Panc1 (cell line): Measurements from ENCODE around the gene DMBT1. TPM values are rescaled to one million over a fixed set of nuclear protein-coding genes. Genes with fewer than 3 reads are reported as not detected.

Experiments used
- ATAC-seq: fragments of 200-7000 bp; cut with Tn5 transposase; 2 replicates; pipeline ENCODE4 v1.9.1; 2020; ENCODE audit warnings: mild to moderate bottlenecking, moderate library complexity
- BruUV-seq: library from RNA; stranded (reverse); fragments of 400-500 nt; replicated peaks from 2 replicates; lab custom pipeline; 2021; lab: Mats Ljungman, UMichigan
- CTCF ChIA-PET: fragments of 300-600 bp; sonication (Branson Sonifier 250); formaldehyde crosslinking; loops from one replicate; lab custom pipeline; 2022; ENCODE audit warnings: antibody characterized with exemption; lab: Charles Lee
- POLR2A ChIA-PET: fragments of 300-600 bp; sonication (Branson Sonifier 250); formaldehyde crosslinking; loops from one replicate; lab custom pipeline; 2022; ENCODE audit warnings: antibody characterized with exemption; lab: Charles Lee
- DNase-seq: peaks from one replicate; pipeline ENCODE4 v3.0.0-alpha.2; 2010; ENCODE audit warnings: low read depth, low spot score
- H3K27ac ChIP-seq: 2 replicates; pipeline ENCODE4 v1.5.1; 2011; ENCODE audit warnings: mild to moderate bottlenecking, low read length, inconsistent platforms
- H3K27me3 ChIP-seq: fragments of 200-500 bp; sonication (Bioruptor generic); 2 replicates; pipeline ENCODE4 v1.6.0; 2014; ENCODE audit warnings: low read length, inconsistent platforms; ENCODE audit not compliant: control insufficient read depth, insufficient read depth
- H3K36me3 ChIP-seq: fragments of 200-500 bp; sonication (Bioruptor generic); 2 replicates; pipeline ENCODE4 v1.5.1; 2014; ENCODE audit warnings: inconsistent platforms, mild to moderate bottlenecking, low read length, moderate library complexity; ENCODE audit not compliant: control insufficient read depth, insufficient read depth
- H3K4me1 ChIP-seq: 2 replicates; pipeline ENCODE4 v1.5.1; 2011; ENCODE audit warnings: inconsistent platforms, mild to moderate bottlenecking, low read length, moderate library complexity; ENCODE audit not compliant: control insufficient read depth, insufficient read depth
- H3K4me3 ChIP-seq, 2 experiments: 2 replicates each; pipeline ENCODE4 v1.5.1; 2011 to 2012; ENCODE audit warnings: low read depth in 2 of 2, low read length in 2 of 2, mild to moderate bottlenecking in 2 of 2, inconsistent platforms in 1 of 2, moderate library complexity in 1 of 2
- H3K9me3 ChIP-seq: fragments of 200-500 bp; sonication (Bioruptor generic); 2 replicates; pipeline ENCODE4 v1.5.1; 2014; ENCODE audit warnings: low read depth, mild to moderate bottlenecking, inconsistent platforms, low read length, moderate library complexity; ENCODE audit not compliant: control insufficient read depth, insufficient read depth
- CTCF ChIP-seq: fragments of 450-650 bp; IDR thresholded peaks from 2 replicates; pipeline ENCODE4 v1.5.1; 2017; ENCODE audit warnings: mild to moderate bottlenecking
- POLR2AphosphoS5 ChIP-seq: IDR thresholded peaks from 2 replicates; pipeline ENCODE4 v1.6.1; 2012; ENCODE audit warnings: mild to moderate bottlenecking, low read depth, low read length, moderate library complexity
- REST ChIP-seq, 2 experiments: IDR thresholded peaks; 2 replicates each; pipeline ENCODE4 v1.6.1; 2011 to 2012; ENCODE audit warnings: low read depth in 2 of 2, control low read depth in 1 of 2, low read length in 1 of 2, mild to moderate bottlenecking in 1 of 2, moderate library complexity in 1 of 2; ENCODE audit not compliant: insufficient read depth in 1 of 2
- SIN3A ChIP-seq: IDR thresholded peaks from 2 replicates; pipeline ENCODE4 v1.6.1; 2012; ENCODE audit warnings: low read depth, mild to moderate bottlenecking, low read length, moderate library complexity, borderline replicate concordance; ENCODE audit not compliant: insufficient read depth
- TCF7L2 ChIP-seq: IDR thresholded peaks from 2 replicates; pipeline ENCODE4 v1.6.1; 2011; ENCODE audit warnings: mild to moderate bottlenecking, low read depth, low read length, inconsistent platforms
- in situ Hi-C: cut with HindIII; loops from 2 replicates; pipeline ENCODE4 v1.10.0; 2016; ENCODE audit warnings: low sequenced_read_pairs, low pct_unique_long_range_greater_than_20kb
- intact Hi-C: fragments of 100-400 bp; cut with micrococcal nuclease; formaldehyde crosslinking; loops from one replicate; pipeline ENCODE4 v1.10.0; 2022; ENCODE audit not compliant: unreplicated experiment
- total RNA-seq: library from RNA; stranded (reverse); gene quantifications from one replicate; pipeline ENCODE4 v1.2.1, GENCODE V29; 2021; ENCODE audit not compliant: unreplicated experiment

Gene DMBT1
- total RNA-seq, 1 experiment from 2014 or later, result 0.05 TPM

GRCh38 chr10:122648599-122649428 is 88.3 kb downstream of the DMBT1 start:
- Histone ChIP-seq H3K9me3 (no peaks in the 10 kb centered on the region), H3K4me3 (no peak overlapping the region), H3K36me3 (no peaks in the 10 kb centered on the region), H3K27me3 (peaks cover 33% of the 10 kb centered on the region), H3K27ac (no peak overlapping the region), H3K4me1 (no peaks in the 10 kb centered on the region)
- in situ Hi-C loops, result no loop called here
- ATAC-seq (peak; percentile 70), DNase-seq (peak; percentile 20)
- POLR2A ChIA-PET, result no interaction called here
- peak; percentile 92 for TF ChIP-seq CTCF
- TF ChIP-seq SIN3A, result no peak
- CTCF ChIA-PET, result interaction anchor here (0.7 to 1.4 kb wide), 6 partner anchors 9 to 350 kb away, joined by 3 to 5 read pairs (median 4); no protein-coding TSS in a partner anchor
- no TSS peak for BruUV-seq
- intact Hi-C loops, result loop anchor here (1.0 kb wide), 1 partner anchor 54 kb away; no protein-coding TSS in a partner anchor

- intact Hi-C loops, result no loop called here
- BruUV-seq, result no TSS peak
- H3K36me3 ChIP-seq, result no peaks in the 10 kb centered on the region
- in situ Hi-C loops, result no loop called here
- peaks cover 40% of the 10 kb centered on the region for H3K27me3 ChIP-seq
- no peaks in the 10 kb centered on the region for H3K4me1 ChIP-seq
- H3K9me3 ChIP-seq, result no peaks in the 10 kb centered on the region
- TF ChIP-seq CTCF (no peak), TCF7L2 (no peak), POLR2AphosphoS5 (no peak), SIN3A (no peak), REST (IDR thresholded peaks at IDR 0.05; ENCODE audit: insufficient read depth in 1 of 2, low read depth in 2 of 2, low read length in 1 of 2) (no peak)
- POLR2A ChIA-PET, result no interaction called here
- no peak overlapping the region for H3K27ac ChIP-seq
- CTCF ChIA-PET, result interaction anchor here (1.1 kb wide), 1 partner anchor 39 kb away, joined by 3 read pairs; no protein-coding TSS in a partner anchor
- ATAC-seq (no peak), DNase-seq (no peak)
- H3K4me3 ChIP-seq, result no peak overlapping the region
Measured at GRCh38 chr10:122649903-122650302, 89.3 kb downstream of the DMBT1 start.
